ENCODE data around the gene ZC3H8.

The ZC3H8 gene

GRCh38 chr2:112230371-112230770 lies 24.5 kb downstream of the ZC3H8 start:
- no peaks in the 10 kb centered on the region for H3K9me2 ChIP-seq (ENCODE audit: low read depth, low read length)
- H4K20me1 ChIP-seq (ENCODE audit: insufficient read depth, low read length), result no peaks in the 10 kb centered on the region
- no peaks in the 10 kb centered on the region for H3F3A ChIP-seq (ENCODE audit: insufficient read depth, low read length)
- H3K27ac ChIP-seq (ENCODE audit: low read depth, low read length, poor library complexity, severe bottlenecking), result no peak overlapping the region
- no peak overlapping the region for H3K4me2 ChIP-seq (ENCODE audit: low read length)
- H3K27me3 ChIP-seq (ENCODE audit: insufficient read depth, low read length), result no peaks in the 10 kb centered on the region
- no peaks in the 10 kb centered on the region for H3K4me1 ChIP-seq (ENCODE audit: insufficient read depth, low read length, severe bottlenecking)
- H3K36me3 ChIP-seq (ENCODE audit: insufficient read depth, low read length), result peaks cover 95% of the 10 kb centered on the region
- no peak overlapping the region for H3K9ac ChIP-seq (ENCODE audit: low read length)
- H3K9me3 ChIP-seq (ENCODE audit: low read length), result no peaks in the 10 kb centered on the region; the same call in 1 of the 2 replicates
- H3K79me2 ChIP-seq (ENCODE audit: insufficient read depth, low read length), result peaks cover 4% of the 10 kb centered on the region; the same call in 1 of the 2 replicates
- no peak overlapping the region for H3K4me3 ChIP-seq (ENCODE audit: low read depth, low read length, poor library complexity, severe bottlenecking)
- no peak for TF ChIP-seq CTCF (IDR thresholded peaks at IDR 0.05; ENCODE audit: low read length)
- no peak for TF ChIP-seq EZH2 (IDR thresholded peaks at IDR 0.05; ENCODE audit: borderline replicate concordance, low read length)
- H2AFZ ChIP-seq (ENCODE audit: low read length), result no peak overlapping the region

GRCh38 chr2:112229348-112229747 lies 25.5 kb downstream of the ZC3H8 start:
- H3K4me2 ChIP-seq (ENCODE audit: low read length), result no peak overlapping the region
- no peak overlapping the region for H2AFZ ChIP-seq (ENCODE audit: low read length)
- H3K9me2 ChIP-seq (ENCODE audit: low read depth, low read length), result no peaks in the 10 kb centered on the region
- H3K4me3 ChIP-seq (ENCODE audit: low read depth, low read length, poor library complexity, severe bottlenecking), result no peak overlapping the region
- no peak for TF ChIP-seq EZH2 (IDR thresholded peaks at IDR 0.05; ENCODE audit: borderline replicate concordance, low read length)
- TF ChIP-seq CTCF (IDR thresholded peaks at IDR 0.05; ENCODE audit: low read length), result no peak
- H4K20me1 ChIP-seq (ENCODE audit: insufficient read depth, low read length), result no peaks in the 10 kb centered on the region
- H3K9ac ChIP-seq (ENCODE audit: low read length), result no peak overlapping the region
- H3K27ac ChIP-seq (ENCODE audit: low read depth, low read length, poor library complexity, severe bottlenecking), result no peak overlapping the region
- H3K36me3 ChIP-seq (ENCODE audit: insufficient read depth, low read length), result peaks cover 95% of the 10 kb centered on the region
- no peaks in the 10 kb centered on the region for H3K4me1 ChIP-seq (ENCODE audit: insufficient read depth, low read length, severe bottlenecking)
- H3K27me3 ChIP-seq (ENCODE audit: insufficient read depth, low read length), result no peaks in the 10 kb centered on the region
- no peaks in the 10 kb centered on the region; the same call in 1 of the 2 replicates for H3K9me3 ChIP-seq (ENCODE audit: low read length)
- no peaks in the 10 kb centered on the region for H3F3A ChIP-seq (ENCODE audit: insufficient read depth, low read length)
- H3K79me2 ChIP-seq (ENCODE audit: insufficient read depth, low read length), result peaks cover 4% of the 10 kb centered on the region; the same call in 1 of the 2 replicates

- Histone ChIP-seq H3K27ac (ENCODE audit: low read depth, low read length, poor library complexity, severe bottlenecking) (no peak overlapping the region), H3K9ac (ENCODE audit: low read length) (no peak overlapping the region), H3K27me3 (ENCODE audit: insufficient read depth, low read length) (no peaks in the 10 kb centered on the region), H3K4me2 (ENCODE audit: low read length) (no peak overlapping the region), H3K79me2 (ENCODE audit: insufficient read depth, low read length) (no peaks in the 10 kb centered on the region), H3K9me2 (ENCODE audit: low read depth, low read length) (no peaks in the 10 kb centered on the region), H2AFZ (ENCODE audit: low read length) (no peak overlapping the region), H3K4me1 (ENCODE audit: insufficient read depth, low read length, severe bottlenecking) (peaks cover 11% of the 10 kb centered on the region), H3K4me3 (ENCODE audit: low read depth, low read length, poor library complexity, severe bottlenecking) (no peak overlapping the region), H3K36me3 (ENCODE audit: insufficient read depth, low read length) (peaks cover 66% of the 10 kb centered on the region), H4K20me1 (ENCODE audit: insufficient read depth, low read length) (no peaks in the 10 kb centered on the region), H3F3A (ENCODE audit: insufficient read depth, low read length) (0 out of 2 replicates have a peak, but pooled peaks cover 3% of the 10 kb centered on the region), H3K9me3 (ENCODE audit: low read length) (peaks cover 5% of the 10 kb centered on the region; the same call in 1 of the 2 replicates)
- TF ChIP-seq CTCF (IDR thresholded peaks at IDR 0.05; ENCODE audit: low read length) (no peak), EZH2 (IDR thresholded peaks at IDR 0.05; ENCODE audit: borderline replicate concordance, low read length) (no peak)
These were observed 34.0 kb downstream of the ZC3H8 start for GRCh38 chr2:112220831-112221230.
